ENCODE results near the gene HYOU1.
"Not testable (repeated sequence)": the region's sequence is repeated elsewhere in the genome, so short reads cannot be mapped to it uniquely, and the experiment has no call there.

The HYOU1 gene

DNA sequence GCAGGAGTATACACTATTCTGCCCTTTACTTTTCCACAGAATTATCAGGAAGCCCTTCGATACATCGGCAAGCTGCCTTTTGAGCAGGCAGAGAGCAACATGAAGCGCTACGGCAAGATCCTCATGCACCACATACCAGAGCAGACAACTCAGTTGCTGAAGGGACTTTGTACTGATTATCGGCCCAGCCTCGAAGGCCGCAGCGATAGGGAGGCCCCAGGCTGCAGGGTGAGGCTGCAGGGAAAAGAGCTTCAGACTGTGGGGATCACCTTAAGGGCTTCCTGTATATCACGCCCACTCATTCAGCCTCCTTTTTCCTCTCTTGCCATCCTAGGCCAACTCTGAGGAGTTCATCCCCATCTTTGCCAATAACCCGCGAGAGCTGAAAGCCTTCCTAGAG, 20.8 kb upstream of the HYOU1 start:
- TF ChIP-seq POLR2A (IDR thresholded peaks at IDR 0.05; ENCODE audit: extremely low read depth, insufficient read length) (no peak), MYC (IDR thresholded peaks at IDR 0.05; ENCODE audit: low read depth, low read length) (no peak)
- TF ChIP-seq, protein P1, sequence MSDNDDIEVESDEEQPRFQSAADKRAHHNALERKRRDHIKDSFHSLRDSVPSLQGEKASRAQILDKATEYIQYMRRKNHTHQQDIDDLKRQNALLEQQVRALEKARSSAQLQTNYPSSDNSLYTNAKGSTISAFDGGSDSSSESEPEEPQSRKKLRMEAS (IDR thresholded peaks at IDR 0.05; ENCODE audit: low read depth, low read length): no peak
- TF ChIP-seq, protein P2, sequence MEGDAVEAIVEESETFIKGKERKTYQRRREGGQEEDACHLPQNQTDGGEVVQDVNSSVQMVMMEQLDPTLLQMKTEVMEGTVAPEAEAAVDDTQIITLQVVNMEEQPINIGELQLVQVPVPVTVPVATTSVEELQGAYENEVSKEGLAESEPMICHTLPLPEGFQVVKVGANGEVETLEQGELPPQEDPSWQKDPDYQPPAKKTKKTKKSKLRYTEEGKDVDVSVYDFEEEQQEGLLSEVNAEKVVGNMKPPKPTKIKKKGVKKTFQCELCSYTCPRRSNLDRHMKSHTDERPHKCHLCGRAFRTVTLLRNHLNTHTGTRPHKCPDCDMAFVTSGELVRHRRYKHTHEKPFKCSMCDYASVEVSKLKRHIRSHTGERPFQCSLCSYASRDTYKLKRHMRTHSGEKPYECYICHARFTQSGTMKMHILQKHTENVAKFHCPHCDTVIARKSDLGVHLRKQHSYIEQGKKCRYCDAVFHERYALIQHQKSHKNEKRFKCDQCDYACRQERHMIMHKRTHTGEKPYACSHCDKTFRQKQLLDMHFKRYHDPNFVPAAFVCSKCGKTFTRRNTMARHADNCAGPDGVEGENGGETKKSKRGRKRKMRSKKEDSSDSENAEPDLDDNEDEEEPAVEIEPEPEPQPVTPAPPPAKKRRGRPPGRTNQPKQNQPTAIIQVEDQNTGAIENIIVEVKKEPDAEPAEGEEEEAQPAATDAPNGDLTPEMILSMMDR (IDR thresholded peaks at IDR 0.05; ENCODE audit: low read depth, low read length): no peak
- no peak for DNase-seq (ENCODE audit: low read depth)
- H3K4me3 ChIP-seq (ENCODE audit: low read depth, low read length): no peak overlapping the region

DNA sequence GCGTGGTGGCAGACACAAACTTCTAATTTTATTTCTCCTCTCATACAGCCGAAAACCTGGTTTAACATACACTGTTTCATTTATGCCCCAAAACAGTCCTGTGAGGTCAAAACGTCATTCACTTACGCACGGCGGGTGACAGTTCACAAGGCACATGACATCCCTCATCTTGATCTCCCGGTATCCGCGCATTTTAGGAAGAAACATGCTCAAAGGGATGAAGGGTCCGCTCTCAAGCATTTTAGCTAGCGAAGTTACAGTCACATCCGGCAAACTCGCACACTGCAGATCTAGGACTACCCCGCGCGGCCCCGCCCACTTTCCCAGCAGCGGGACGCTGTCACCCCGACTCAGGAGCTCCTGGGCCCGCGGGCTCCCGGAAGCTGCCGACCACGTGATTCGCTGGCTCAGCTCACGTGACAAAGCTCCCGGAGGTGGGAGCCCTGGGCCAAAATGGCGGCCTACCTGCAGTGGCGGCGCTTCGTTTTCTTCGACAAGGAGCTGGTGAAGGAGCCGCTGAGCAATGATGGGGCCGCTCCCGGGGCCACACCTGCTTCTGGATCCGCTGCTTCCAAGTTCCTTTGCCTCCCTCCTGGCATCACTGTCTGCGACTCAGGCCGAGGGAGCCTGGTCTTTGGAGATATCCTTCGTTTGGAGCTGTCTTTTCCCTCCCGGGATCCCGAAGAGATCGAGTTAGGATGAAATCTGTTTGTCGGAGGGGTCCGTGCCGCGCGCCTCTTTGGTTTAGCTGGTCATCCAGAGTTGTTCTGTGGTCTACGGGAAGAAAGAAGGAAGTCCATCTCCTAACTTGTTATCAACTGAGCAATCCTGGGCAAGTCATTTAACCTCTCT, 10.6 kb upstream of the HYOU1 start, which contains the start of gene VPS11:
Gene VPS11, plus strand, starts transcription at position 448 of the 852 bp plus-strand sequence. Its CDS starts 6 bp downstream, at position 454.
- peak; percentile 99 for DNase-seq (ENCODE audit: low read depth)
- H3K4me3 ChIP-seq (ENCODE audit: low read depth, low read length): peak within 1 kb of the TSS; percentile 95
- TF ChIP-seq POLR2A (IDR thresholded peaks at IDR 0.05; ENCODE audit: extremely low read depth, insufficient read length): peak; percentile 55
- TF ChIP-seq, protein P2 (IDR thresholded peaks at IDR 0.05; ENCODE audit: low read depth, low read length): no peak
- TF ChIP-seq MYC (IDR thresholded peaks at IDR 0.05; ENCODE audit: low read depth, low read length): 0 out of 2 replicates have a peak, but pooled peaks have one; percentile 23
- TF ChIP-seq, protein P1 (IDR thresholded peaks at IDR 0.05; ENCODE audit: low read depth, low read length): peak; percentile 100

DNA sequence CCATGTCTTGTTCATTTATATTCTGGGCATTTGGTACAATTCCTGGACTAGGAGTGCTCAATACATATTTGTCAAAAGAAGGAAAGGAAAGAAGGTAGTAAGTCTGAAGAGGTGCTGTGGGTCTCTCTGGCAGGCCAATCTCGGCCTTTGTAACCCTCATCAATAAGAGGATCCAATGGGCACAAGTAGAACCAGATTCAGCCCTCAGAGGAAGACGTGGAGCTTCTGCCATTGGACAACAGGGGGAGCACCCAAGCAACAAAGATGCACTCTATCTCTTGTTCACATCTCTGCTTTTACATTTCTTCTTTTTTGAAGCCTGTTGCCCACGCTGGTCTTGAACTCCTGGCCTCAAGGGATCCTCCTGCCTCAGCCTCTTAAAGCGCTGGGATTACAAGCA, 8.4 kb upstream of the HYOU1 start:
- TF ChIP-seq, protein P2 (IDR thresholded peaks at IDR 0.05; ENCODE audit: low read depth, low read length): peak; percentile 68
- TF ChIP-seq, protein P1 (IDR thresholded peaks at IDR 0.05; ENCODE audit: low read depth, low read length): no peak
- TF ChIP-seq MYC (IDR thresholded peaks at IDR 0.05; ENCODE audit: low read depth, low read length): no peak
- H3K4me3 ChIP-seq (ENCODE audit: low read depth, low read length): no peak overlapping the region
- peak; percentile 72 for DNase-seq (ENCODE audit: low read depth)

DNA sequence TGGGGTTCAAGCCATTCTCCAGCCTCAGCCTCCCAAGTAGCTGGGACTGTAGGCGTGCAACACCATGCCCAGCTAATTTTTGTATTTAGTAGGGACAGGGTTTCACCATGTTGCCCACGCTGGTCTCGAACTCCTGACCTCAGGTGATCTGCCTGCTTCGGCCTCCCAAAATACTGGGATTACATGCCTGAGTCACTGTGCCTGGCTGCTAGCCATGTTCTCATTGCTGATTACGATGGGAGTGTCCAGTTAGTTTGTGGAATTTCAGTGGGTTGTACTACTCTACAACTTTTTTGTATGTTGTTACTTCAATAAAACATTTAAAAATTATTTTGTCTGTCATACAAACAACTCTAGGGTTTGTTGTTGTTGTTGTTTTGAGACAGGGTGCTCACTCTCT, 5.8 kb upstream of the HYOU1 start:
- no peak overlapping the region for H3K4me3 ChIP-seq (ENCODE audit: low read depth, low read length)
- DNase-seq (ENCODE audit: low read depth): no peak
- TF ChIP-seq, protein P2 (IDR thresholded peaks at IDR 0.05; ENCODE audit: low read depth, low read length): no peak
- TF ChIP-seq POLR2A (IDR thresholded peaks at IDR 0.05; ENCODE audit: extremely low read depth, insufficient read length) (no peak), MYC (IDR thresholded peaks at IDR 0.05; ENCODE audit: low read depth, low read length) (no peak)
- TF ChIP-seq, protein P1 (IDR thresholded peaks at IDR 0.05; ENCODE audit: low read depth, low read length): no peak

DNA sequence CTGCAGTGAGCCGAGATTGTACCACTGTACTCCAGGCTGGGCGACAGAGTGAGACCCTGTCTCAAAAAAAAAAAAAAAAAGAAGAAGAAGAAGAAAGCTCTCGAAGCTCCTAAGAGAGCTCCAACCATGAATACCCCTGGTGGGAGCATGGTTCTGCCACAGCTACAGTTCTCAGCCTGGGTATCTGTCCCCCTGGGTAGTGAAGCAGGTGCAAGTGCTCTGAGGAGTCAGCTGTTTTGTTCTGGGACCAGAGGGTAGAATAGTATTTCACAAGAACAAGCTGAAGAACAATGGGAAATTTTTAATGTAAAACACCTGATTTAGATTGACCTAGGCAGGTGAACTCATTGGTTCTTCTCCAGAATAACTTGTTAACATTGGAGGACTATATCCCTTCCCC, 4.3 kb upstream of the HYOU1 start:
- no peak overlapping the region for H3K4me3 ChIP-seq (ENCODE audit: low read depth, low read length)
- no peak for DNase-seq (ENCODE audit: low read depth)
- TF ChIP-seq MYC (IDR thresholded peaks at IDR 0.05; ENCODE audit: low read depth, low read length): no peak
- TF ChIP-seq POLR2A (IDR thresholded peaks at IDR 0.05; ENCODE audit: extremely low read depth, insufficient read length): no peak
- TF ChIP-seq, protein P1 (IDR thresholded peaks at IDR 0.05; ENCODE audit: low read depth, low read length): no peak
- TF ChIP-seq, protein P2 (IDR thresholded peaks at IDR 0.05; ENCODE audit: low read depth, low read length): no peak

DNA sequence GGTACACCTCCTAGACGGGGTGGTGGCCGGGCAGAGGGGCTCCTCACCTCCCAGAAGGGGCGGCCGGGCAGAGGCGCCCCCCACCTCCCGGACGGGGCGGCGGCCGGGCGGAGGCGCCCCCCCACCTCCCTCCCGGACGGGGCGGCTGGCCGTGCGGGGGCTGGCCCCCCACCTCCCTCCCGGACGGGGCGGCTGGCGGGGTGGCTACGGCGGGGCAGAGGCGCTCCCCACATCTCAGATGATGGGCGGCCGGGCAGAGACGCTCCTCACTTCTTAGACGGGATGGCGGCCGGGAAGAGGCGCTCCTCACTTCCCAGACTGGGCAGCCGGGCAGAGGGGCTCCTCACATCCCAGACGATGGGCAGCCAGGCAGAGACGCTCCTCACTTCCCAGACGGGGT, 2.1 kb upstream of the HYOU1 start:
- not testable (repeated sequence) for DNase-seq (ENCODE audit: low read depth)

More for the DNA sequence above, 2.1 kb upstream of the HYOU1 start:
- H3K4me3 ChIP-seq (ENCODE audit: low read depth, low read length): not testable (repeated sequence)
